Prostate gland (tissue), 2 donors: ENCODE measurements around the gene CP.

ENCODE experiments used
- POLR2A ChIP-seq: fragments of 450-650 bp; IDR thresholded peaks from one replicate; pipeline ENCODE4 v1.6.1; 2016; ENCODE audit warnings: antibody characterized with exemption, mild to moderate bottlenecking
- TF ChIP-seq, protein P1 (sequence below), 4 experiments: fragments of 200-600 bp in 2 of 4; fragments of 450-650 bp in 2 of 4; sonication (generic) in 2 of 4; IDR thresholded peaks; 1 replicate in 3 of 4; 2 replicates in 1 of 4; pipeline ENCODE4 v1.5.1; 2016 to 2019; ENCODE audit warnings: antibody characterized with exemption in 4 of 4, mild to moderate bottlenecking in 2 of 4, moderate library complexity in 2 of 4

- TF ChIP-seq POLR2A = no peak
- TF ChIP-seq, protein P1, sequence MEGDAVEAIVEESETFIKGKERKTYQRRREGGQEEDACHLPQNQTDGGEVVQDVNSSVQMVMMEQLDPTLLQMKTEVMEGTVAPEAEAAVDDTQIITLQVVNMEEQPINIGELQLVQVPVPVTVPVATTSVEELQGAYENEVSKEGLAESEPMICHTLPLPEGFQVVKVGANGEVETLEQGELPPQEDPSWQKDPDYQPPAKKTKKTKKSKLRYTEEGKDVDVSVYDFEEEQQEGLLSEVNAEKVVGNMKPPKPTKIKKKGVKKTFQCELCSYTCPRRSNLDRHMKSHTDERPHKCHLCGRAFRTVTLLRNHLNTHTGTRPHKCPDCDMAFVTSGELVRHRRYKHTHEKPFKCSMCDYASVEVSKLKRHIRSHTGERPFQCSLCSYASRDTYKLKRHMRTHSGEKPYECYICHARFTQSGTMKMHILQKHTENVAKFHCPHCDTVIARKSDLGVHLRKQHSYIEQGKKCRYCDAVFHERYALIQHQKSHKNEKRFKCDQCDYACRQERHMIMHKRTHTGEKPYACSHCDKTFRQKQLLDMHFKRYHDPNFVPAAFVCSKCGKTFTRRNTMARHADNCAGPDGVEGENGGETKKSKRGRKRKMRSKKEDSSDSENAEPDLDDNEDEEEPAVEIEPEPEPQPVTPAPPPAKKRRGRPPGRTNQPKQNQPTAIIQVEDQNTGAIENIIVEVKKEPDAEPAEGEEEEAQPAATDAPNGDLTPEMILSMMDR (IDR thresholded peaks at IDR 0.05) = no peak
These were observed 11.7 kb upstream of the CP start for GRCh38 chr3:149233323-149233722.
